Measurements from ENCODE around the gene RSPO4. TPM values are rescaled to one million over a fixed set of nuclear protein-coding genes. Genes with fewer than 3 reads are reported as not detected.

Gene RSPO4
- total RNA-seq, 1 experiment from 2014 or later, result not detected

GRCh38 chr20:1041845-1042390 lies 39.8 kb upstream of the RSPO4 start:
- Histone ChIP-seq H3K9me2 (ENCODE audit: insufficient read depth) (no peaks in the 10 kb centered on the region), H3K79me2 (ENCODE audit: low read depth) (no peaks in the 10 kb centered on the region), H3F3A (ENCODE audit: insufficient read depth, low read depth) (no peaks in the 10 kb centered on the region), H2AFZ (no peak overlapping the region), H3K4me1 (replicated peaks; ENCODE audit: insufficient read depth) (no peaks in the 10 kb centered on the region), H3K27me3 (ENCODE audit: insufficient read depth, low read depth) (peaks cover 85% of the 10 kb centered on the region), H3K27ac (no peak overlapping the region), H4K20me1 (ENCODE audit: insufficient read depth) (no peaks in the 10 kb centered on the region), H3K4me3 (no peak overlapping the region), H3K9me3 (ENCODE audit: insufficient read depth, low read depth) (no peaks in the 10 kb centered on the region), H3K36me3 (ENCODE audit: low read depth) (no peaks in the 10 kb centered on the region), H3K4me2 (no peak overlapping the region)
- ChIA-PET CTCF (interaction anchor here (0.5 kb wide), 1 partner anchor 1476 kb away, joined by 7 read pairs; no protein-coding TSS in a partner anchor), POLR2A (ENCODE audit: unreplicated experiment) (no interaction called here)
- no TSS peak for BruUV-seq (replicated peaks)
- no peak for DNase-seq
- intact Hi-C loops (cut with micrococcal nuclease; ENCODE audit: unreplicated experiment), result no loop called here
- TF ChIP-seq CTCF (conservative IDR thresholded peaks at IDR 0.05) (no peak), EZH2 (IDR thresholded peaks at IDR 0.05; ENCODE audit: low read depth) (no peak)

- Histone ChIP-seq H3K79me2 (ENCODE audit: low read depth) (no peaks in the 10 kb centered on the region), H2AFZ (no peak overlapping the region), H3K4me1 (replicated peaks; ENCODE audit: insufficient read depth) (no peaks in the 10 kb centered on the region), H3K9me2 (ENCODE audit: insufficient read depth) (no peaks in the 10 kb centered on the region), H3K27me3 (ENCODE audit: insufficient read depth, low read depth) (peaks cover 78% of the 10 kb centered on the region), H3K9me3 (ENCODE audit: insufficient read depth, low read depth) (no peaks in the 10 kb centered on the region), H3F3A (ENCODE audit: insufficient read depth, low read depth) (no peaks in the 10 kb centered on the region), H3K4me2 (no peak overlapping the region), H3K27ac (no peak overlapping the region), H4K20me1 (ENCODE audit: insufficient read depth) (no peaks in the 10 kb centered on the region), H3K36me3 (ENCODE audit: low read depth) (no peaks in the 10 kb centered on the region), H3K4me3 (no peak overlapping the region)
- no TSS peak for BruUV-seq (replicated peaks)
- TF ChIP-seq CTCF (conservative IDR thresholded peaks at IDR 0.05) (no peak), EZH2 (IDR thresholded peaks at IDR 0.05; ENCODE audit: low read depth) (no peak)
- intact Hi-C loops (cut with micrococcal nuclease; ENCODE audit: unreplicated experiment), result no loop called here
- ChIA-PET CTCF (no interaction called here), POLR2A (ENCODE audit: unreplicated experiment) (no interaction called here)
- DNase-seq, result no peak
Observed at GRCh38 chr20:1038205-1038604, 36.1 kb upstream of the RSPO4 start.

GRCh38 chr20:1037039-1037438 lies 34.9 kb upstream of the RSPO4 start:
- TF ChIP-seq EZH2 (IDR thresholded peaks at IDR 0.05; ENCODE audit: low read depth) (no peak), CTCF (conservative IDR thresholded peaks at IDR 0.05) (no peak)
- POLR2A ChIA-PET (ENCODE audit: unreplicated experiment), result no interaction called here
- H3K36me3 ChIP-seq (ENCODE audit: low read depth), result no peaks in the 10 kb centered on the region
- no peak overlapping the region for H2AFZ ChIP-seq
- H4K20me1 ChIP-seq (ENCODE audit: insufficient read depth), result no peaks in the 10 kb centered on the region
- H3K79me2 ChIP-seq (ENCODE audit: low read depth), result no peaks in the 10 kb centered on the region
- no peak for DNase-seq
- no peaks in the 10 kb centered on the region for H3K9me2 ChIP-seq (ENCODE audit: insufficient read depth)
- H3K4me3 ChIP-seq, result no peak overlapping the region
- intact Hi-C loops (cut with micrococcal nuclease; ENCODE audit: unreplicated experiment), result no loop called here
- no TSS peak for BruUV-seq (replicated peaks)
- no peaks in the 10 kb centered on the region for H3F3A ChIP-seq (ENCODE audit: insufficient read depth, low read depth)
- H3K27me3 ChIP-seq (ENCODE audit: insufficient read depth, low read depth), result peaks cover 70% of the 10 kb centered on the region
- no peaks in the 10 kb centered on the region for H3K9me3 ChIP-seq (ENCODE audit: insufficient read depth, low read depth)
- no peak overlapping the region for H3K4me2 ChIP-seq
- no peak overlapping the region for H3K27ac ChIP-seq
- no peaks in the 10 kb centered on the region for H3K4me1 ChIP-seq (replicated peaks; ENCODE audit: insufficient read depth)
- CTCF ChIA-PET, result no interaction called here

Measured in PC-9 (cell line).